HG02870 (cell line): ENCODE measurements around the gene HCN4.

Experiments
- ATAC-seq: cut with Tn5 transposase; IDR thresholded peaks from one replicate; pipeline ENCODE4 v1.9.1; 2021; ENCODE audit warnings: mild to moderate bottlenecking, moderate library complexity; ENCODE audit not compliant: unreplicated experiment

HCN4 gene

GRCh38 chr15:73346735-73347312 lies 21.9 kb downstream of the HCN4 start:
- no peak for ATAC-seq

DNA sequence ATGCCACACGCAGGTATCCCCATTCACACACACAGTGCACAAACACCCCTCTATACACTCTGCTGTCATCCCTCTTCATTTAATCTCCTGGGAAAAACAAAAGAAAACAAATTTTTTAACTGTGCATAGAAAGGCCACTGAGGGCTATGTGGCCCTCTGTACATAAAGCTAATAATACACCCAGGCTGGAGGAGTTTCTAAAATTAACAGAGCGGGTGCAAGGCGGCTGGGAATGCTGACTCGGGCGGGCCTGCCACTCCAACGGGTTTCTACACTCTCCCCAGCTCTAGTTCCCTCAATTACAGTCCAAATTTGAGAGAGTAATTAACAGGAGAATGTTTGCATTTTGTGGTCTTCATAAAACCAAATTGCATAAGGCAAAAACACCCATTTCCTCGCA lies 23.1 kb downstream of the HCN4 start:
- ATAC-seq: no peak

GRCh38 chr15:73344056-73344455 lies 24.7 kb downstream of the HCN4 start:
- ATAC-seq: no peak

DNA sequence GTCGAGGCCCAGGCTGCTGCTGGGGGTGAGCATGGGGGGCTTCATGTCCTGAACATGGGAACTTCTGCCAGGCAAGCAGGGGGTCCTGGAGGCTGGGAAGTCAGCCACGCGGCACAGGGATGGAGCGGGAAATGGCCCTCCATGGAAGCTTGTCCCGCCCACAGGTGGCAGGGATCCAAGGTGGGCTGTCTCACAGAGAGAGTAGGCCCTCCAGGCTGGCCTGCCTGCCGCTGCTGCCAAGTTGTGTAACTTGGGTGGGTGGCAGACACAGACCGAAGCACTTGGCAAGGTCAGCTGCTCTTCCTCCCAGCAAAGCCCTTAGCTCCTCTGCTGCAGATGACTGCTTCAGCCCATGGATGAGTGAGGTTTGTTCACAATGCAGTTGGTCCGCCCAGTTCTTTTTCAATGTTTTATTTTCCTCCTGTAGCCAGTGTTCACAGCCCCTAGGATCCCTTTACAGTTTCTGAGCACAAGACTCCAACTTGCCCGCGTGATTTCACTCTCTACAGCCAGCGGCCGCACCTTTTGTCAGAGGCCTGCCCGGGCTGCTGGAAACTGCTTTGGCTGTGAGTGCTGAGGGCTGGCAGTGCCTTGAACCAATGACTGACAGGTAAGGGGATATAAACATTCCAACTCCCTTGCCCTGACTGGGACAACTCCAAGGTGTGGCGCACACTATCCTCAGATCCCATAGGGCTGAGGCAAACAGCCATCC lies 26.7 kb downstream of the HCN4 start:
- ATAC-seq: no peak

GRCh38 chr15:73340502-73341192 lies 28.1 kb downstream of the HCN4 start:
- ATAC-seq: no peak

DNA sequence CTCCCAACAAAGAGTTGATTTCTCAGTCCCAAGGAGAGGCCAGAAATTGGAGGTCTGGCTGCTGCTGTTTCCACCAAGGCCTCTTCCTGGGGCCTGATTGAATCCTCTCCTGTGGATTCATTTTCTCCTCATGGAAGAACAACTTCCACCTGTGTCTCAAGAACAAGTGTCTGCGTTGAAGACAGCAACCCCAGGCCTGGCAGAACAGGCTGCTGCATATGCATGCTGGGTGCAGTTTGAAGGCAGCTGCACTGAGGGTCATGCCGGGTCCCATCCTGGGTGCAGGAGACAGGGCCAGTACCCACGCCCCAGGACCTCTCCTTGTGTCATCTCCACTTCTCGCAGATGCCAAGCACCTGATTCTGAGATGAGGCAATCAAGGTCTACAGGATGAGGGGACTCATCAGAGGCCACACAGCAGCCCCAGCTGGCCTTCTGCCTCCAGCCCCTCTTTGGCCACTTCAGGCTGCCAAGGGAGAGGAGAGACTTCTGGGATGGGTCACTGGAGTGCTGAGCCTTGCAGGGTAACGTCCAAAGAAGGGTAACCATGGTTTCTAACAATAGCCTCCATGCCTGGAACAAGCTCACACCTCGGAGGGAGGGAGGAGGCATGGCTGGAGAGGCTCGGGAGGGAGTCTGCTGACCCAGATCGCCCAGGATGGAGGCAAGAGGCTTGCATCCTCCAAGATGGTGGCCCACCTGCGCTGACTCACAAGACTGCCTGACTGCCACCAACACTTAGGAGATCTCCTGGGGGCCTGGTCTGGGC lies 30.0 kb downstream of the HCN4 start:
- no peak for ATAC-seq

DNA sequence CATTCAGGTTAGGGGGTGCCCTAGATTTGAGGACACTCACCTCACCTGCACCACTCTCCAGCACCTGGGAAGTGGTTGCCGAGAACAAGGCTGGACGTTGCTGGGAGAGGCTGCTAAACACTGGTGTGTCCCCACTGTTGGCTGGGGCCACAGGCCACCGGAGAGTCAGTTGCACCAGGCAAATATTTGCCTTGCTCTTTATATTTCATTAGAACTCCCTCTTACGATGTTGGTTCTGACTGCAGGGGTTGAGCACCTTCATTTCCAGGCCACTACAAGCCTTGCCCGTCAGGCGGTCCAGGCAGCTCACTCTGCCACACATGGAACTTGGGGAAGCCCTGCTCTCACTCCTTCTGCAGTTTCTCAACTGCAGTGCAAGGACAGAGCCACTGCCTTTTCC lies 30.7 kb downstream of the HCN4 start:
- no peak for ATAC-seq

DNA sequence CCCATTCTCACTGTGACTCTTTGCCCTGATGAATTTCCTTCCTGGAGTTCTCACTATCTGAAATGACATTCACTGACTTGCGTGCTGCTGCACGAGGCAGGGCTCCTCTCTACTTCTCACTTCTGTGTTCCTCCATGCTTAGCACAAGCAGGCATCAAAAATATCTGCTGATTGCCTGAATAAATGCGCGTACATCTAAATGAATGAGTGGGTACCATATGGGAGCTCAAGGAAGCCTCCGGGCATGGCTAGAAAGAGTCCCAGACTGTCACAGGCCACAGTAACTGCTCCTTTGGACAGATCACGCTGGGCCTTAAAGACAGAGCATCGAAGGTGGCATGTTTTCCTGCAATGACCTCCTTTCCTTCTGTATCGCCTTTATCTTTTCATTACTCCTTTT lies 31.6 kb downstream of the HCN4 start:
- ATAC-seq: no peak

GRCh38 chr15:73336756-73337155 lies 32.0 kb downstream of the HCN4 start:
- no peak for ATAC-seq

- no peak for ATAC-seq
Observed at GRCh38 chr15:73335471-73335870, 33.3 kb downstream of the HCN4 start.

DNA sequence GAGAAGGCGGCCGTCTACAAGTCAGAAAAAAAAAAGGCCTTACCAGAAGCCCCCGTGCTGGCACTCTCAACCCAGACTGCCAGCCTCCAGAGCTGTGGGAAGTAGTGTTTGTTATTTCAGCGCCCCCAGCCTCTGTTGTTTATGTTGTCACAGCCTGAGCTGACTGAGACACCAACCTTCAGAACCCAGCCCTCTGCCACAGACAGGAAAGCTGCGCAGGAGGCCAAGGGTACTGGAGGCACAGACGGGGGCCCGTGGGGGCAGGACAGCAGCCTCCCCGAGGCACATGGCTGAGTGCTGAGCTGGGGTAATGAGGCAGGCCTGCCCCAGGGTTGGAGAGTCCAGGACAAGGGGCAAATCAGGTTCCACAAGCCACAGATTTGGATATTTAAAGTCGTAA lies 33.7 kb downstream of the HCN4 start:
- no peak for ATAC-seq

DNA sequence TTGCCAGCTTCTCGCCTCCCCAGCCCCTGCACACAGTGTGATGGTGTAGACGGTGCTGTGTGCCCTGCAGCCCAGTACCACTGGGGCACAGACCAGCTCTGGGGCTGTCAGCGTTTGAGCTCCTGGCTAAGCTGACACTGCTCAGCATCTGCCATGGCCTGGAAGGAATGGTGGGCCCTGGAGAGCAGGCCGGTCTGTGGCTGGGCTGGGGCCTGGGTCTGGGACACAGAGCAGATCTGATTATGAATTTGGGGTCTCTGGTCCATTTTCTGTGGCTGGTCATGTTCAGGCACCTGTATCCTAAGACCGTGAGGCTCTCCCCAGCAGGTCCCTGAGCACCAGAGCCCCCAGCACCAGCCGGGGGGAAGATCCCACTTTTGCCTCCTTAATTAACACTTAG lies 34.7 kb downstream of the HCN4 start:
- no peak for ATAC-seq

DNA sequence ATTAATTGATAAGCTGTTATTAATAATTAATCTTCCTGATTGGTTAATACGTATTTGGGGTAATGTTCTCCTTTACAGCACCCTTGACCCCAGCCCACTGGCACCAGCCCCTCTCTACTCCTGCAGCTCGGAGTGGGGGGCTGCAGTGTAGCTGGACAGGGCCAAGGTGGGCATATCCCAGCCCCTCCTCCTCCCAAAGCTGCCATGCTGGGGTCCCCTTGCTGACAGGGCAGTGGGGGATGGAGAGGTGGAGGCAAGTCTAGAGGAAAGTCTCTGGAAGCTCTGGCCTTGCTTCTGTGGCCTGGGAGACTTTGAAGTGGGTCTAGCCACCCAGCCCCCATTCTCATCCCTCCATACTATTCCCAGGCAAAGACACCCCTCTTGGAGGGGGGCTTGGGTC lies 35.8 kb downstream of the HCN4 start:
- ATAC-seq: no peak

GRCh38 chr15:73331991-73332925 lies 36.5 kb downstream of the HCN4 start:
- no peak for ATAC-seq

DNA sequence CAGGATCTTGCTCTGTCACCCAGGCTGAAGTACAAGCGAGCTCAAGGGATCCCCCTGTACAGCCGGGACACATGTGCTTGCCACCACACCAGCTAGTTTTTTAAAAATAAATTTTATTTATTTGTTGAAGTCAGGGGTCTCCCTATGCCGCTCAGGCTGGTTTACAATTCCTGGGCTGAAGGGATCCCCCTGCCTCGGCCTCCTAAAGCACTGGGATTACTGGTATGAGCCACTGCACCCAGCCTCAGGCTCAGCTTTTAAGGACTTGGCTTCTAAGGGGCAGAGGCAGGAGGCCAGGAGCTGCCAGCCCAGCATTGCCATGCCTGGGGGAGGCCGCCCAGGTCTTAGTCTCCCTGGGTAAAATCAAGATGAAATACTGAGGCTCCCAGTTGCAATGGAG lies 37.3 kb downstream of the HCN4 start:
- ATAC-seq: no peak

DNA sequence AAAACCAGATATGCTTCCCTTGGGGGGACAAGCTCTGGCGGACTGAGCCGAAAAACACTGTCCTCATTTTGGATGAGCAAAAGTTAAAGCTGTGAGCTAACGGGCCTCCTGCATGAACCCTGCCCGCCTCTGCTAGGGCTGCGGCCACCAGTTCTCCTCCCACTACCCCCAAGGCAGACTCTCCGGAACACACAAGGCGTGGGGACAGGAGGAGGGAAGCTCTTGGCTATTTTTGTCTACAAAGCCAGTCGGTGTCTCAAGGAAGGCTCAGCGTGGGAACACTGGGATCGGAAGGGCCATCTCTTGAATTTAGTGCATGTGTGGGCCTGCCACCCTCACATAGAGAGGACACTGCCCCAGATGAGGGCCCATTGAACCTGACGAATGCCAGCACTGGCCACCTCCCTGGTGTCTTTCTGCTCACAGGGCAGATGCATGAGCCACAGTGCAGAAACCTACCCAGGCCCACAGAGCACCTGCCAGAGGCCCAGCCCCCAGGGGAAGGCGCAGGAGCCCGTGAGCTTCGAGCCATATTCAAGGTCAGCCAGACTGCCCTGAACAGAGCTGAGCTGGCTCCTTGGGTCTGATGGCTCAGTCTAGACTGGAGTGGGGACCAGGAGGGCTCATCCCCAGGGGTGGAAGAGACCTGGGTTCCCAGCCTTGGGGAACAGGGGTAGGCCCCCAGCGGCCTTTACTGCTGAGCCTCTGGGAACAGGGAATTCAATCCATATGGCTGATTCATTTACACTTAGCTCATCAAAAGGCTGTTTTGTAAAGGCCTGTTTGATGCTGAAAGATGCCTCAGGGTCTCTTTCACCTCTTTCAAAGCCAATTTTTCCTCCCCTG lies 38.3 kb downstream of the HCN4 start:
- no peak for ATAC-seq

DNA sequence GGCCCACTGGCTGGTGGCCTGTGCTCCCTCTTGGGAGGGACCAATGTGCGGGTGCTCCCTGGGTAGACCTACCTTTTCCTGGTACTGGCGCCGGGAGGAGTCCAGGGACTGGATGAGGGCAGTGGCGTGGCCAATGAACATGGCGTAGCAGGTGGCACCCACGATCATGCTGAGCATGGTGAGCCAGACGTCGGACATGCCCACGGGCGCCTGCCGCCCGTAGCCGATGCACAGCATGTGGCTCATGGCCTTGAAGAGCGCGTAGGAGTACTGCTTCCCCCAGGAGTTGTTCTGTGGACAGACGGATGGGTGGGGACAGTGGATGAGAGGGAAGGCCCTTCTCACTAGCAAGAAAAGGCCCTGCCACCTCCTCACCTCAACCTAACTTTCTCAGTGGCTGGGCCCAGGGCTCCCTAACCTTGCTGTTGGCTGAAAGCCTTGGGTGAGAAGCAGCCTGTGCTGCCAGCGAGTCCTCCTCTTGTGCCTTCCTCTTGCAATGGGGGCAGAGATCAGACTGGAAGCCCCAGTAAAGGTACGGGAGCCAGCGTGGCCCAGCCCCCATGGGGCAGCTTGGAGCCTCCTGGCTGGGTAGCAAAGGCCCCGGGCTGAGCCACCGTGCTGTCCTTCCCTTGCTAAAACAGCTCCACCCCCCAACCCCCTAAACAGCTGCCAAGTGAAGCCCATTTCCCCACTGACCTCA lies 39.1 kb downstream of the HCN4 start:
- ATAC-seq: no peak

GRCh38 chr15:73328981-73329380 lies 39.8 kb downstream of the HCN4 start:
- no peak for ATAC-seq
